Mesenchymal stem cell (in vitro differentiated cells and primary cell): ENCODE measurements around the gene FGFBP1.

Experiments used
- DNase-seq: peaks from one replicate; pipeline ENCODE4 v3.0.0-alpha.2; 2013
- H2AFZ ChIP-seq: one replicate; pipeline ENCODE4 v1.6.1; 2013; ENCODE audit warnings: low read depth, mild to moderate bottlenecking, control low read depth, inconsistent platforms, low read length, moderate library complexity
- H2AK5ac ChIP-seq: 2 replicates; pipeline ENCODE4 v1.6.1; 2013; ENCODE audit warnings: low read length, moderate library complexity, mild to moderate bottlenecking, inconsistent platforms; ENCODE audit not compliant: severe bottlenecking
- H2BK120ac ChIP-seq: one replicate; pipeline ENCODE4 v1.6.1; 2013; ENCODE audit warnings: low read depth, mild to moderate bottlenecking, inconsistent platforms, low read length, moderate library complexity
- H2BK12ac ChIP-seq, 2 experiments: one replicate each; pipeline ENCODE4 v1.6.1; 2013; ENCODE audit warnings: inconsistent platforms in 2 of 2, low read length in 2 of 2, mild to moderate bottlenecking in 2 of 2, moderate library complexity in 2 of 2, control low read depth in 1 of 2
- H2BK15ac ChIP-seq: one replicate; pipeline ENCODE4 v1.6.1; 2013; ENCODE audit warnings: mild to moderate bottlenecking, low read depth, inconsistent platforms; ENCODE audit not compliant: poor library complexity, severe bottlenecking
- H2BK5ac ChIP-seq: 2 replicates; pipeline ENCODE4 v1.6.1; 2013; ENCODE audit warnings: low read depth, mild to moderate bottlenecking, low read length, control low read depth, inconsistent platforms; ENCODE audit not compliant: poor library complexity, severe bottlenecking
- H3K14ac ChIP-seq, 2 experiments: one replicate each; pipeline ENCODE4 v1.6.1; 2013; ENCODE audit warnings: inconsistent platforms in 2 of 2, low read length in 2 of 2, control low read depth in 1 of 2, mild to moderate bottlenecking in 1 of 2, moderate library complexity in 1 of 2
- H3K18ac ChIP-seq, 2 experiments: one replicate each; pipeline ENCODE4 v1.6.1; 2013; ENCODE audit warnings: inconsistent platforms in 2 of 2, low read length in 2 of 2, control low read depth in 1 of 2, low read depth in 1 of 2, mild to moderate bottlenecking in 1 of 2
- H3K23ac ChIP-seq, 2 experiments: one replicate each; pipeline ENCODE4 v1.6.1; 2013; ENCODE audit warnings: inconsistent platforms in 2 of 2, low read length in 2 of 2, mild to moderate bottlenecking in 2 of 2, moderate library complexity in 2 of 2, control low read depth in 1 of 2
- H3K27ac ChIP-seq: 2 replicates; pipeline ENCODE4 v1.5.1; 2013; ENCODE audit warnings: mild to moderate bottlenecking, moderate library complexity, low read length, control low read depth, inconsistent platforms; ENCODE audit not compliant: poor library complexity, severe bottlenecking
- H3K27me3 ChIP-seq, 2 experiments: 2 replicates each; pipeline versions ENCODE4 v1.6.1 to v1.7.0; 2013; ENCODE audit warnings: low read length in 2 of 2, mild to moderate bottlenecking in 2 of 2, moderate library complexity in 2 of 2, control low read depth in 1 of 2, inconsistent platforms in 1 of 2; ENCODE audit not compliant: control insufficient read depth in 1 of 2, insufficient read depth in 1 of 2
- H3K36me3 ChIP-seq, 2 experiments: 2 replicates each; pipeline versions ENCODE4 v1.6.1 to v1.7.0; 2013; ENCODE audit warnings: low read length in 2 of 2, control low read depth in 1 of 2, inconsistent platforms in 1 of 2, low read depth in 1 of 2, mild to moderate bottlenecking in 1 of 2; ENCODE audit not compliant: insufficient read depth in 2 of 2, control insufficient read depth in 1 of 2
- H3K4ac ChIP-seq, 2 experiments: one replicate each; pipeline ENCODE4 v1.6.1; 2013; ENCODE audit warnings: inconsistent platforms in 2 of 2, low read length in 2 of 2, mild to moderate bottlenecking in 2 of 2, moderate library complexity in 2 of 2, control low read depth in 1 of 2, low read depth in 1 of 2
- H3K4me1 ChIP-seq: 2 replicates; pipeline ENCODE4 v1.6.1; 2013; ENCODE audit warnings: low read depth, low read length, control low read depth; ENCODE audit not compliant: control insufficient read depth, insufficient read depth
- H3K4me2 ChIP-seq: 2 replicates; pipeline ENCODE4 v1.6.1; 2013; ENCODE audit warnings: low read length, mild to moderate bottlenecking, inconsistent platforms; ENCODE audit not compliant: poor library complexity, severe bottlenecking
- H3K4me3 ChIP-seq, 2 experiments: 2 replicates each; pipeline versions ENCODE4 v1.5.1 to v1.7.0; 2013; ENCODE audit warnings: low read length in 2 of 2, mild to moderate bottlenecking in 2 of 2, control low read depth in 1 of 2, low read depth in 1 of 2; ENCODE audit not compliant: insufficient read depth in 1 of 2
- H3K79me1 ChIP-seq: replicated peaks from 2 replicates; pipeline ENCODE4 v1.6.1; 2013; ENCODE audit warnings: mild to moderate bottlenecking, control low read depth, low read length, inconsistent platforms; ENCODE audit not compliant: poor library complexity, severe bottlenecking
- H3K9ac ChIP-seq: 2 replicates; pipeline ENCODE4 v1.7.0; 2013; ENCODE audit warnings: mild to moderate bottlenecking, low read length, moderate library complexity
- H3K9me3 ChIP-seq: 2 replicates; pipeline ENCODE4 v1.7.0; 2013; ENCODE audit warnings: mild to moderate bottlenecking, low read length; ENCODE audit not compliant: control insufficient read depth
- H4K8ac ChIP-seq: one replicate; pipeline ENCODE4 v1.6.1; 2013; ENCODE audit warnings: inconsistent platforms, mild to moderate bottlenecking, low read length, moderate library complexity
- H4K91ac ChIP-seq: one replicate; pipeline ENCODE4 v1.6.1; 2013; ENCODE audit warnings: mild to moderate bottlenecking, low read length, inconsistent platforms
- WGBS: methylation state at CpG from one replicate; pipeline ENCODE4 v1.1.7; 2013; ENCODE audit warnings: mixed read lengths; 5-methylcytosine and 5-hydroxymethylcytosine counted together

FGFBP1 gene

DNA sequence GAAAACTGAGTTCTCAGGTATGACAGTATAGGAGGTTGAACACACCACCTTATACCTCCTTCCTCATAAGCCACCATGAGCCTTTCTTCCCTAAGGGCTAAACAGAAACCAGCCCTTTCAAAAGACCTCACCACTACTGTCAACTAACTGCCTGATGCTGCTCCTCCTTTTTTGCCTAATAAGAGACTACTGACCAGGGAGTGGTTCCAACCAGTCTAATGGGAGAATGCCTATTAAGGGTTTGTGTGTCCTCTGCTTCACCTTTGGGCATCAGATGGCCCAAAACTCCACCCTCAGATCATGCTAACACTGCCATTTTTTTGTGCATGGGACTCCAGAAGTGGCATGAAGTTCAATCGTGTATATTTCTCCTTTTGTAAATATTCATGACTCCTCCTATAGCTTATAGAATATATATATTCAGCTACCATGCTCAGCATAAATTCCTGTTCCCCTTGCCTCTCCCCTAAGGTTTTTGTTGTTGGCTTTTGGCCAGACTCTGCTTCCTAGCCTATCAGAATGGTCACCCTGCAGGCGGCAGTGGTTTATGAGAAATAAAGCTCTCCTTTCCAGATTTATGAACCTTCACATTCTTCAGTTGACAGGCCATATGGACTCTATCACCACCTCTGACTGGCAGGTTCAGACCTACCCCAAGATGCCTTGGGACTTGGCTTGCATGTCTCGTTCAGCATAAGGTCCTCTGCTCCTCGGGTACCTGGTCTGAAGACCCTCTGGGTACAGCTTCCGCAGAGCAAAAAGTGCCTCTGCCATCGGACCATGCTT, 28.2 kb downstream of the FGFBP1 start:
- no peak overlapping the region for H2BK5ac ChIP-seq
- H3K27ac ChIP-seq: no peak overlapping the region
- H3K14ac ChIP-seq: no peak overlapping the region
- no peaks in the 10 kb centered on the region for H3K9me3 ChIP-seq
- H4K91ac ChIP-seq: no peak overlapping the region
- H3K4me3 ChIP-seq: no peak overlapping the region
- peak overlapping the region in 1 of 2 experiments; percentile 31 for H2BK12ac ChIP-seq
- H3K27me3 ChIP-seq: no peaks in the 10 kb centered on the region
- H3K4me1 ChIP-seq: peaks cover 8% of the 10 kb centered on the region
- no peak overlapping the region for H3K9ac ChIP-seq
- H3K79me1 ChIP-seq: no peaks in the 10 kb centered on the region
- no peak for DNase-seq
- no peak overlapping the region for H2AFZ ChIP-seq
- no peak overlapping the region for H3K4me2 ChIP-seq
- H2BK15ac ChIP-seq: no peak overlapping the region
- no peak overlapping the region for H3K23ac ChIP-seq
- WGBS: 93% methylated on average over 6 of the region's 6 CpGs
- H3K18ac ChIP-seq: no peak overlapping the region
- no peak overlapping the region for H2BK120ac ChIP-seq
- no peaks in the 10 kb centered on the region for H3K36me3 ChIP-seq
- no peak overlapping the region for H4K8ac ChIP-seq
- H2AK5ac ChIP-seq: peak overlapping the region; percentile 34
- no peak overlapping the region for H3K4ac ChIP-seq

DNA sequence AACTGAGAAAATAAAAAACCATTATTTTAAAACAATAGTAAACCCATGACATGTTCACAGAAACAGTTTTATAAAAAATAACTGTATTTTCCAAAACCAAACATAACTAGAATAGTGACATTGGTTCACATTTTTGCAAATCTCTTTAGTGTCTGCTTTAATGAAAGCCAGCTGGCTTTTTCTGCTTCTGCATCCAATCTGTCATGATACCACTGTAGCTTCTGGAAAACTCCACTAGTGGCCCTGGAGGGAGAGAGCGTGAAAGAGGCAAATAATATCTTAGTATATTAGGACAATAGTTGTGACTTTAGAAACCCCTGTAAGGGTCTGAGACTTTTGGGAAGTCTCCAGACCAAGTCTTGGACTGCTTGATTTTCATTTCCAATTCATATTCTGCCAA, 31.1 kb downstream of the FGFBP1 start:
- Histone ChIP-seq H3K23ac (no peak overlapping the region), H3K27ac (no peak overlapping the region), H3K9me3 (no peaks in the 10 kb centered on the region), H4K91ac (no peak overlapping the region), H3K36me3 (no peaks in the 10 kb centered on the region), H3K18ac (no peak overlapping the region), H3K9ac (no peak overlapping the region), H2AFZ (no peak overlapping the region), H3K4me1 (peaks cover 5% of the 10 kb centered on the region), H2BK120ac (no peak overlapping the region), H3K4ac (no peak overlapping the region), H4K8ac (no peak overlapping the region), H2BK12ac (no peak overlapping the region), H3K14ac (no peak overlapping the region), H3K4me3 (no peak overlapping the region), H3K79me1 (no peaks in the 10 kb centered on the region), H2BK15ac (no peak overlapping the region), H3K4me2 (no peak overlapping the region), H2AK5ac (no peak overlapping the region), H2BK5ac (no peak overlapping the region), H3K27me3 (no peaks in the 10 kb centered on the region)
- no peak for DNase-seq
- no CpG with 5 or more reads among the region's 1 CpG for WGBS

GRCh38 chr4:15906020-15906443, 32.5 kb downstream of the FGFBP1 start:
- Histone ChIP-seq H3K36me3 (no peaks in the 10 kb centered on the region), H3K27ac (no peak overlapping the region), H3K23ac (peak overlapping the region in 1 of 2 experiments; percentile 68), H2BK120ac (no peak overlapping the region), H3K79me1 (no peaks in the 10 kb centered on the region), H3K14ac (no peak overlapping the region), H4K91ac (no peak overlapping the region), H4K8ac (peak overlapping the region; percentile 52), H2BK15ac (no peak overlapping the region), H2AK5ac (no peak overlapping the region), H2BK5ac (no peak overlapping the region), H3K9me3 (no peaks in the 10 kb centered on the region), H3K18ac (peak overlapping the region in 1 of 2 experiments; percentile 14), H3K27me3 (no peaks in the 10 kb centered on the region), H3K4ac (no peak overlapping the region), H2BK12ac (no peak overlapping the region), H3K9ac (no peak overlapping the region), H2AFZ (no peak overlapping the region), H3K4me2 (no peak overlapping the region), H3K4me3 (no peak overlapping the region), H3K4me1 (peaks cover 5% of the 10 kb centered on the region)
- DNase-seq: peak; percentile 38
- 35% methylated on average over 7 of the region's 25 CpGs for WGBS

- Histone ChIP-seq H2AK5ac (no peak overlapping the region), H3K4me3 (no peak overlapping the region), H2BK120ac (no peak overlapping the region), H3K9ac (no peak overlapping the region), H3K36me3 (no peaks in the 10 kb centered on the region), H2BK5ac (no peak overlapping the region), H3K14ac (no peak overlapping the region), H3K79me1 (no peaks in the 10 kb centered on the region), H3K9me3 (no peaks in the 10 kb centered on the region), H3K23ac (no peak overlapping the region), H3K4me1 (peaks cover 5% of the 10 kb centered on the region), H2AFZ (no peak overlapping the region), H3K4ac (no peak overlapping the region), H3K27me3 (no peaks in the 10 kb centered on the region), H2BK15ac (no peak overlapping the region), H4K91ac (no peak overlapping the region), H4K8ac (no peak overlapping the region), H3K4me2 (no peak overlapping the region), H2BK12ac (no peak overlapping the region), H3K27ac (no peak overlapping the region), H3K18ac (no peak overlapping the region)
- DNase-seq: no peak
- WGBS: 96% methylated on average over 2 of the region's 2 CpGs
These were observed 35.8 kb downstream of the FGFBP1 start for GRCh38 chr4:15902746-15903145.
